ENCODE measurements around the gene TERT. TPM values are rescaled to one million over a fixed set of nuclear protein-coding genes. Genes with fewer than 3 reads are reported as not detected.

Gene TERT
- polyA plus RNA-seq, 2 of the 4 experiments (the other 2 are of a cell fraction) = 1.1 to 4.0 TPM

GRCh38 chr5:1212271-1212670, 82.6 kb downstream of the TERT start:
- 83% methylated on average over 16 of the region's 20 CpGs for WGBS (ENCODE audit: missing lambda C conversion rate)

GRCh38 chr5:1211701-1212100, 83.2 kb downstream of the TERT start:
- H3K4me3 ChIP-seq = no peak overlapping the region
- ATAC-seq = no peak
- TF ChIP-seq JUNB (IDR thresholded peaks at IDR 0.05) = no peak
- TF ChIP-seq NFE2L2 (conservative IDR thresholded peaks at IDR 0.05; ENCODE audit: low read length) = no peak
- TF ChIP-seq TFCP2L1 (CRISPR knock-in tag; IDR thresholded peaks at IDR 0.05) = no peak
- TF ChIP-seq ATOH8 (CRISPR knock-in tag; IDR thresholded peaks at IDR 0.05; ENCODE audit: low read depth) = no peak
- no peak for TF ChIP-seq BHLHE40 (IDR thresholded peaks at IDR 0.05; ENCODE audit: low read depth, low read length)
- TF ChIP-seq CHD4 (IDR thresholded peaks at IDR 0.05; ENCODE audit: borderline replicate concordance) = no peak
- TF ChIP-seq CBX8 (IDR thresholded peaks at IDR 0.05) = no peak
- POLR2A ChIA-PET = no interaction called here
- no peaks in the 10 kb centered on the region for H3K4me1 ChIP-seq
- WGBS (ENCODE audit: missing lambda C conversion rate) = 67% methylated on average over 9 of the region's 9 CpGs
- H3K4me2 ChIP-seq = no peak overlapping the region
- CTCF ChIA-PET = no interaction called here
- no peak overlapping the region for H3K27ac ChIP-seq
- no peaks in the 10 kb centered on the region for H3K9me3 ChIP-seq
- DNase-seq (ENCODE audit: low read depth in 1 of 2, low spot score in 1 of 2) = no peak
- FAIRE-seq = no peak

More at GRCh38 chr5:1212271-1212670, 82.6 kb downstream of the TERT start:
- no peak overlapping the region for H3K4me2 ChIP-seq
- ATAC-seq (no peak), FAIRE-seq (no peak), DNase-seq (ENCODE audit: low read depth in 1 of 2, low spot score in 1 of 2) (no peak)
- H3K9me3 ChIP-seq = no peaks in the 10 kb centered on the region
- CTCF ChIA-PET = no interaction called here
- H3K4me3 ChIP-seq = no peak overlapping the region
- H3K4me1 ChIP-seq = no peaks in the 10 kb centered on the region
- POLR2A ChIA-PET = no interaction called here
- H3K27ac ChIP-seq = no peak overlapping the region
- TF ChIP-seq REST (IDR thresholded peaks at IDR 0.05) (no peak), ZC3H11A (IDR thresholded peaks at IDR 0.05) (no peak), JUNB (IDR thresholded peaks at IDR 0.05) (no peak), ZFP36 (IDR thresholded peaks at IDR 0.05; ENCODE audit: borderline replicate concordance, partially characterized antibody) (no peak), MYC (IDR thresholded peaks at IDR 0.05; ENCODE audit: borderline replicate concordance, low read length) (no peak), NR3C1 (IDR thresholded peaks at IDR 0.05) (no peak), FOSL2 (IDR thresholded peaks at IDR 0.05) (no peak), FOSL2 (CRISPR knock-in tag; IDR thresholded peaks at IDR 0.05) (no peak)

- ChIA-PET POLR2A (no interaction called here), CTCF (no interaction called here)
- 68% methylated on average over 8 of the region's 21 CpGs for WGBS (ENCODE audit: missing lambda C conversion rate)
- DNase-seq (ENCODE audit: low read depth in 1 of 2, low spot score in 1 of 2) (no peak), FAIRE-seq (no peak), ATAC-seq (no peak)
- H3K4me3 ChIP-seq = no peak overlapping the region
- H3K27ac ChIP-seq = no peak overlapping the region
- H3K4me1 ChIP-seq = no peaks in the 10 kb centered on the region
- H3K9me3 ChIP-seq = no peaks in the 10 kb centered on the region
- no peak overlapping the region for H3K4me2 ChIP-seq
- TF ChIP-seq EHF (CRISPR knock-in tag; IDR thresholded peaks at IDR 0.05) (no peak), SREBF2 (IDR thresholded peaks at IDR 0.05) (no peak), EHMT2 (IDR thresholded peaks at IDR 0.05; ENCODE audit: low read depth) (no peak), BHLHE40 (IDR thresholded peaks at IDR 0.05; ENCODE audit: low read depth, low read length) (no peak), GATA3 (IDR thresholded peaks at IDR 0.05; ENCODE audit: borderline replicate concordance) (no peak), HOXA7 (CRISPR knock-in tag; IDR thresholded peaks at IDR 0.05) (no peak), REST (IDR thresholded peaks at IDR 0.05) (no peak), KDM1A (IDR thresholded peaks at IDR 0.05; ENCODE audit: low read depth) (no peak), NPAS2 (CRISPR knock-in tag; IDR thresholded peaks at IDR 0.05; ENCODE audit: borderline replicate concordance) (no peak), JUNB (IDR thresholded peaks at IDR 0.05) (no peak), MAFK (IDR thresholded peaks at IDR 0.05; ENCODE audit: partially characterized antibody) (no peak), ELK1 (IDR thresholded peaks at IDR 0.05; ENCODE audit: low read depth, low read length) (no peak), ZC3H11A (IDR thresholded peaks at IDR 0.05) (no peak), FOSB (CRISPR knock-in tag; IDR thresholded peaks at IDR 0.05) (no peak), ZSCAN20 (CRISPR knock-in tag; IDR thresholded peaks at IDR 0.05) (no peak), ZNF302 (CRISPR knock-in tag; IDR thresholded peaks at IDR 0.05) (no peak), CHD4 (IDR thresholded peaks at IDR 0.05; ENCODE audit: borderline replicate concordance) (no peak)
These were observed 84.0 kb downstream of the TERT start for GRCh38 chr5:1210832-1211251.
